Mesenchymal stem cell (in vitro differentiated cells and primary cell): ENCODE measurements around the gene RAD51B.

Experiments used
- DNase-seq: peaks from one replicate; pipeline ENCODE4 v3.0.0-alpha.2; 2013
- H2AFZ ChIP-seq: one replicate; pipeline ENCODE4 v1.6.1; 2013; ENCODE audit warnings: low read depth, mild to moderate bottlenecking, control low read depth, inconsistent platforms, low read length, moderate library complexity
- H2AK5ac ChIP-seq: 2 replicates; pipeline ENCODE4 v1.6.1; 2013; ENCODE audit warnings: low read length, moderate library complexity, mild to moderate bottlenecking, inconsistent platforms; ENCODE audit not compliant: severe bottlenecking
- H2BK120ac ChIP-seq: one replicate; pipeline ENCODE4 v1.6.1; 2013; ENCODE audit warnings: low read depth, mild to moderate bottlenecking, inconsistent platforms, low read length, moderate library complexity
- H2BK12ac ChIP-seq, 2 experiments: one replicate each; pipeline ENCODE4 v1.6.1; 2013; ENCODE audit warnings: inconsistent platforms in 2 of 2, low read length in 2 of 2, mild to moderate bottlenecking in 2 of 2, moderate library complexity in 2 of 2, control low read depth in 1 of 2
- H2BK15ac ChIP-seq: one replicate; pipeline ENCODE4 v1.6.1; 2013; ENCODE audit warnings: mild to moderate bottlenecking, low read depth, inconsistent platforms; ENCODE audit not compliant: poor library complexity, severe bottlenecking
- H2BK5ac ChIP-seq: 2 replicates; pipeline ENCODE4 v1.6.1; 2013; ENCODE audit warnings: low read depth, mild to moderate bottlenecking, low read length, control low read depth, inconsistent platforms; ENCODE audit not compliant: poor library complexity, severe bottlenecking
- H3K14ac ChIP-seq, 2 experiments: one replicate each; pipeline ENCODE4 v1.6.1; 2013; ENCODE audit warnings: inconsistent platforms in 2 of 2, low read length in 2 of 2, control low read depth in 1 of 2, mild to moderate bottlenecking in 1 of 2, moderate library complexity in 1 of 2
- H3K18ac ChIP-seq, 2 experiments: one replicate each; pipeline ENCODE4 v1.6.1; 2013; ENCODE audit warnings: inconsistent platforms in 2 of 2, low read length in 2 of 2, control low read depth in 1 of 2, low read depth in 1 of 2, mild to moderate bottlenecking in 1 of 2
- H3K23ac ChIP-seq, 2 experiments: one replicate each; pipeline ENCODE4 v1.6.1; 2013; ENCODE audit warnings: inconsistent platforms in 2 of 2, low read length in 2 of 2, mild to moderate bottlenecking in 2 of 2, moderate library complexity in 2 of 2, control low read depth in 1 of 2
- H3K27ac ChIP-seq: 2 replicates; pipeline ENCODE4 v1.5.1; 2013; ENCODE audit warnings: mild to moderate bottlenecking, moderate library complexity, low read length, control low read depth, inconsistent platforms; ENCODE audit not compliant: poor library complexity, severe bottlenecking
- H3K27me3 ChIP-seq, 2 experiments: 2 replicates each; pipeline versions ENCODE4 v1.6.1 to v1.7.0; 2013; ENCODE audit warnings: low read length in 2 of 2, mild to moderate bottlenecking in 2 of 2, moderate library complexity in 2 of 2, control low read depth in 1 of 2, inconsistent platforms in 1 of 2; ENCODE audit not compliant: control insufficient read depth in 1 of 2, insufficient read depth in 1 of 2
- H3K36me3 ChIP-seq, 2 experiments: 2 replicates each; pipeline versions ENCODE4 v1.6.1 to v1.7.0; 2013; ENCODE audit warnings: low read length in 2 of 2, control low read depth in 1 of 2, inconsistent platforms in 1 of 2, low read depth in 1 of 2, mild to moderate bottlenecking in 1 of 2; ENCODE audit not compliant: insufficient read depth in 2 of 2, control insufficient read depth in 1 of 2
- H3K4ac ChIP-seq, 2 experiments: one replicate each; pipeline ENCODE4 v1.6.1; 2013; ENCODE audit warnings: inconsistent platforms in 2 of 2, low read length in 2 of 2, mild to moderate bottlenecking in 2 of 2, moderate library complexity in 2 of 2, control low read depth in 1 of 2, low read depth in 1 of 2
- H3K4me1 ChIP-seq: 2 replicates; pipeline ENCODE4 v1.6.1; 2013; ENCODE audit warnings: low read depth, low read length, control low read depth; ENCODE audit not compliant: control insufficient read depth, insufficient read depth
- H3K4me2 ChIP-seq: 2 replicates; pipeline ENCODE4 v1.6.1; 2013; ENCODE audit warnings: low read length, mild to moderate bottlenecking, inconsistent platforms; ENCODE audit not compliant: poor library complexity, severe bottlenecking
- H3K4me3 ChIP-seq, 2 experiments: 2 replicates each; pipeline versions ENCODE4 v1.5.1 to v1.7.0; 2013; ENCODE audit warnings: low read length in 2 of 2, mild to moderate bottlenecking in 2 of 2, control low read depth in 1 of 2, low read depth in 1 of 2; ENCODE audit not compliant: insufficient read depth in 1 of 2
- H3K79me1 ChIP-seq: replicated peaks from 2 replicates; pipeline ENCODE4 v1.6.1; 2013; ENCODE audit warnings: mild to moderate bottlenecking, control low read depth, low read length, inconsistent platforms; ENCODE audit not compliant: poor library complexity, severe bottlenecking
- H3K9ac ChIP-seq: 2 replicates; pipeline ENCODE4 v1.7.0; 2013; ENCODE audit warnings: mild to moderate bottlenecking, low read length, moderate library complexity
- H3K9me3 ChIP-seq: 2 replicates; pipeline ENCODE4 v1.7.0; 2013; ENCODE audit warnings: mild to moderate bottlenecking, low read length; ENCODE audit not compliant: control insufficient read depth
- H4K8ac ChIP-seq: one replicate; pipeline ENCODE4 v1.6.1; 2013; ENCODE audit warnings: inconsistent platforms, mild to moderate bottlenecking, low read length, moderate library complexity
- H4K91ac ChIP-seq: one replicate; pipeline ENCODE4 v1.6.1; 2013; ENCODE audit warnings: mild to moderate bottlenecking, low read length, inconsistent platforms
- WGBS: methylation state at CpG from one replicate; pipeline ENCODE4 v1.1.7; 2013; ENCODE audit warnings: mixed read lengths; 5-methylcytosine and 5-hydroxymethylcytosine counted together

The RAD51B gene

GRCh38 chr14:68627868-68628604, 808.5 kb downstream of the RAD51B start:
- peak overlapping the region; percentile 52 to 86 for H3K18ac ChIP-seq
- H3K4ac ChIP-seq = peak overlapping the region; percentile 3 to 80
- WGBS = 57% methylated on average over 37 of the region's 37 CpGs

GRCh38 chr14:68628605-68629310, 809.2 kb downstream of the RAD51B start:
- peak overlapping the region; percentile 47 to 81 for H2BK12ac ChIP-seq
- H3K9ac ChIP-seq = no peak overlapping the region
- no peak overlapping the region for H3K27ac ChIP-seq
- DNase-seq = no peak
- H3K4me2 ChIP-seq = no peak overlapping the region
- H2BK120ac ChIP-seq = peak overlapping the region; percentile 29
- H3K79me1 ChIP-seq = no peaks in the 10 kb centered on the region
- peak overlapping the region; percentile 36 for H4K91ac ChIP-seq
- H2AK5ac ChIP-seq = no peak overlapping the region
- H3K4me3 ChIP-seq = no peak overlapping the region
- no peak overlapping the region for H2BK5ac ChIP-seq
- H3K4me1 ChIP-seq = peaks cover 5% of the 10 kb centered on the region
- H2BK15ac ChIP-seq = peak overlapping the region; percentile 3
- WGBS = 72% methylated on average over 26 of the region's 30 CpGs
- no peak overlapping the region for H3K23ac ChIP-seq
- peak overlapping the region; percentile 16 for H2AFZ ChIP-seq
- no peaks in the 10 kb centered on the region for H3K9me3 ChIP-seq
- no peak overlapping the region for H4K8ac ChIP-seq
- H3K4ac ChIP-seq = peak overlapping the region; percentile 3 to 80
- H3K14ac ChIP-seq = no peak overlapping the region
- no peaks in the 10 kb centered on the region for H3K36me3 ChIP-seq
- H3K18ac ChIP-seq = peak overlapping the region in 1 of 2 experiments; percentile 86
- no peaks in the 10 kb centered on the region for H3K27me3 ChIP-seq

More at GRCh38 chr14:68627868-68628604, 808.5 kb downstream of the RAD51B start:
- Histone ChIP-seq H3K9ac (no peak overlapping the region), H3K9me3 (no peaks in the 10 kb centered on the region), H3K4me1 (peaks cover 5% of the 10 kb centered on the region), H3K27ac (no peak overlapping the region), H2BK120ac (peak overlapping the region; percentile 29), H2AFZ (peak overlapping the region; percentile 16), H3K36me3 (no peaks in the 10 kb centered on the region), H3K4me3 (no peak overlapping the region), H2BK15ac (peak overlapping the region; percentile 3), H3K14ac (peak overlapping the region in 1 of 2 experiments; percentile 66), H3K23ac (no peak overlapping the region), H4K8ac (peak overlapping the region; percentile 32), H4K91ac (peak overlapping the region; percentile 36), H3K4me2 (no peak overlapping the region), H3K79me1 (no peaks in the 10 kb centered on the region), H2BK5ac (no peak overlapping the region), H2BK12ac (peak overlapping the region in 1 of 2 experiments; percentile 81), H3K27me3 (no peaks in the 10 kb centered on the region), H2AK5ac (no peak overlapping the region)
- DNase-seq = no peak

- Histone ChIP-seq H3K27ac (no peak overlapping the region), H2BK15ac (peak overlapping the region; percentile 88), H2AK5ac (no peak overlapping the region), H2AFZ (no peak overlapping the region), H3K18ac (peak overlapping the region; percentile 4 to 74), H3K9ac (no peak overlapping the region), H3K23ac (peak overlapping the region in 1 of 2 experiments; percentile 5), H3K4me3 (no peak overlapping the region), H3K9me3 (no peaks in the 10 kb centered on the region), H2BK120ac (peak overlapping the region; percentile 71), H3K4me1 (peaks cover 5% of the 10 kb centered on the region), H2BK5ac (no peak overlapping the region), H3K79me1 (no peaks in the 10 kb centered on the region), H3K27me3 (no peaks in the 10 kb centered on the region), H2BK12ac (peak overlapping the region; percentile 57 to 87), H3K14ac (peak overlapping the region in 1 of 2 experiments; percentile 51), H3K4ac (no peak overlapping the region), H3K36me3 (no peaks in the 10 kb centered on the region), H4K91ac (no peak overlapping the region), H4K8ac (no peak overlapping the region), H3K4me2 (no peak overlapping the region)
- DNase-seq = no peak
- 73% methylated on average over 8 of the region's 8 CpGs for WGBS
These were observed 810.5 kb downstream of the RAD51B start for GRCh38 chr14:68630081-68630571.
